Tibial nerve (tissue), 4 donors: Measurements from ENCODE around the gene CELA1. TPM values are rescaled to one million over a fixed set of nuclear protein-coding genes. Genes with fewer than 3 reads are reported as not detected.

Experiments used
- DNase-seq, 2 donors: peaks; one replicate each; pipeline ENCODE4 v3.0.0-alpha.2; 2019; ENCODE audit warnings: low spot score in 2 of 2
- H3K27ac ChIP-seq, 4 donors: fragments of 200-600 bp; sonication (generic) in 3 of 4; one replicate each; pipeline ENCODE4 v1.5.1; 2017 to 2019; ENCODE audit warnings: mild to moderate bottlenecking in 1 of 4
- H3K27me3 ChIP-seq, 2 donors: fragments of 200-600 bp; sonication (generic) in 1 of 2; one replicate each; pipeline versions ENCODE4 v1.5.1 to v1.6.0; 2017 to 2019
- H3K36me3 ChIP-seq, 3 donors: fragments of 200-600 bp; sonication (generic); one replicate each; pipeline ENCODE4 v1.5.1; 2018 to 2019
- H3K4me1 ChIP-seq, 4 donors: fragments of 200-600 bp; sonication (generic) in 3 of 4; one replicate each; pipeline ENCODE4 v1.5.1; 2017 to 2019
- H3K4me3 ChIP-seq, 4 donors: fragments of 200-600 bp; sonication (generic) in 3 of 4; one replicate each; pipeline ENCODE4 v1.5.1; 2017 to 2019; ENCODE audit warnings: mild to moderate bottlenecking in 1 of 4, moderate library complexity in 1 of 4
- H3K9me3 ChIP-seq, 4 donors: fragments of 200-600 bp; sonication (generic) in 3 of 4; one replicate each; pipeline ENCODE4 v1.5.1; 2017 to 2019
- EP300 ChIP-seq, 2 donors: sonication (generic); formaldehyde crosslinking; IDR thresholded peaks; one replicate each; pipeline ENCODE4 v1.6.1; 2017; ENCODE audit warnings: antibody characterized with exemption in 2 of 2, mild to moderate bottlenecking in 1 of 2
- POLR2A ChIP-seq, 2 donors: fragments of 450-650 bp; IDR thresholded peaks; one replicate each; pipeline ENCODE4 v1.6.1; 2017; ENCODE audit warnings: antibody characterized with exemption in 2 of 2, mild to moderate bottlenecking in 2 of 2, moderate library complexity in 2 of 2
- WGBS, 2 donors: methylation state at CpG; one replicate each; pipeline ENCODE4 v1.1.5; 2018; 5-methylcytosine and 5-hydroxymethylcytosine counted together
- total RNA-seq, 4 donors: library from RNA; depleted of rRNA; stranded (reverse); fragments of >200 nt; gene quantifications; one replicate each; pipeline ENCODE4 v1.1.0, GENCODE V29; 2016
- TF ChIP-seq, protein P1 (sequence below), 5 experiments: fragments of 200-600 bp in 3 of 5; fragments of 450-650 bp in 2 of 5; sonication (generic) in 3 of 5; IDR thresholded peaks; one replicate each; pipeline ENCODE4 v1.5.1; 2016 to 2019; ENCODE audit warnings: antibody characterized with exemption in 5 of 5, mild to moderate bottlenecking in 3 of 5, moderate library complexity in 2 of 5

Gene CELA1
- total RNA-seq, 4 donors from 2014 or later, result not detected

DNA sequence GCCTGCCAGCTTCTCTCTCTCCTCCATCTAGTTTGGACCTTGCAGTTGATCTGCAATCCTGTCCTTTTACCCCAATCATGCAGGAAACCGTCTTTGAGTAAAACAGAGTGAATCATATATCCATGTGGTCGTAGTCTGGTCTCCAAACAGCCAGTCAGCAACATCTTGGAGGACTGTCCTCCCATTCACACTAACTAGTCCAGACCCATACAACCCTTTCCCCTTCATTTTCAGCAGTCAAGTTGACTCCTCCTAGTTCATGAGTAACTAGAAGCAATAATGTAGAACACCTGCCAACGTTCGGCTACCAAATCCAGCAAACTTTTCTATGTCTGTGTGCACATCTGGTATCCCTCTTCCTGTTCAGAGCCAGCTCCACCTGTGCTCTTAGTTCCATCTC, 11.7 kb downstream of the CELA1 start:
- Histone ChIP-seq H3K36me3 (no peaks in the 10 kb centered on the region), H3K27me3 (no peaks in the 10 kb centered on the region), H3K27ac (no peak overlapping the region), H3K9me3 (no peaks in the 10 kb centered on the region), H3K4me3 (no peak overlapping the region), H3K4me1 (peaks cover 0 to 4% (median 0%) of the 10 kb centered on the region in 4 donors)
- WGBS, 2 donors, result 79 to 80% methylated on average over 4 of the region's 4 CpGs
- DNase-seq, result no peak
- TF ChIP-seq, protein P1, sequence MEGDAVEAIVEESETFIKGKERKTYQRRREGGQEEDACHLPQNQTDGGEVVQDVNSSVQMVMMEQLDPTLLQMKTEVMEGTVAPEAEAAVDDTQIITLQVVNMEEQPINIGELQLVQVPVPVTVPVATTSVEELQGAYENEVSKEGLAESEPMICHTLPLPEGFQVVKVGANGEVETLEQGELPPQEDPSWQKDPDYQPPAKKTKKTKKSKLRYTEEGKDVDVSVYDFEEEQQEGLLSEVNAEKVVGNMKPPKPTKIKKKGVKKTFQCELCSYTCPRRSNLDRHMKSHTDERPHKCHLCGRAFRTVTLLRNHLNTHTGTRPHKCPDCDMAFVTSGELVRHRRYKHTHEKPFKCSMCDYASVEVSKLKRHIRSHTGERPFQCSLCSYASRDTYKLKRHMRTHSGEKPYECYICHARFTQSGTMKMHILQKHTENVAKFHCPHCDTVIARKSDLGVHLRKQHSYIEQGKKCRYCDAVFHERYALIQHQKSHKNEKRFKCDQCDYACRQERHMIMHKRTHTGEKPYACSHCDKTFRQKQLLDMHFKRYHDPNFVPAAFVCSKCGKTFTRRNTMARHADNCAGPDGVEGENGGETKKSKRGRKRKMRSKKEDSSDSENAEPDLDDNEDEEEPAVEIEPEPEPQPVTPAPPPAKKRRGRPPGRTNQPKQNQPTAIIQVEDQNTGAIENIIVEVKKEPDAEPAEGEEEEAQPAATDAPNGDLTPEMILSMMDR (IDR thresholded peaks at IDR 0.05), result no peak
- TF ChIP-seq POLR2A (IDR thresholded peaks at IDR 0.05), result no peak
- TF ChIP-seq EP300 (IDR thresholded peaks at IDR 0.05), result no peak

DNA sequence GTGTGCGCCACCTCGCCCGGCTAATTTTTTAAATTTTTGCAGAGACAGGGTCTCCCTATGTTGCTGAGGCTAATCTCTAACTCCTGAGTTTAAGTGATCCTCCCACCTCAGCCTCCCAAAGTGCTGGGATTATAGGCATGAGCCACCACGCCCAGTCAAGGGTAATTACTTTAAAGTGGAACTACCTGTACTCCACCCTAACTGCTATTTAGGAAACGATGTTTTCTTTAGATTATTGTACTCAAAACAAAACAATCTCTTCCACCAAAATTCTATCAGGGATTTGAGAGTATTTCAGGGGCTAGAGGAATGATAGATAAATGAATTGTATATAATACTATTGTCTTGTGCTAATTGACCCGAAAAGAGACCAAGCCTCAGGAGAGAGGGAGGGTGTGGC, 12.9 kb downstream of the CELA1 start:
- Histone ChIP-seq H3K36me3 (no peaks in the 10 kb centered on the region), H3K4me1 (peaks cover 0 to 6% (median 0%) of the 10 kb centered on the region in 4 donors), H3K27me3 (no peaks in the 10 kb centered on the region), H3K27ac (no peak overlapping the region), H3K4me3 (no peak overlapping the region), H3K9me3 (no peaks in the 10 kb centered on the region)
- TF ChIP-seq EP300 (IDR thresholded peaks at IDR 0.05) (no peak), POLR2A (IDR thresholded peaks at IDR 0.05) (no peak)
- TF ChIP-seq, protein P1 (IDR thresholded peaks at IDR 0.05), result no peak
- DNase-seq, result no peak
- 72 to 74% methylated on average over 6 of the region's 6 CpGs for WGBS, 2 donors

DNA sequence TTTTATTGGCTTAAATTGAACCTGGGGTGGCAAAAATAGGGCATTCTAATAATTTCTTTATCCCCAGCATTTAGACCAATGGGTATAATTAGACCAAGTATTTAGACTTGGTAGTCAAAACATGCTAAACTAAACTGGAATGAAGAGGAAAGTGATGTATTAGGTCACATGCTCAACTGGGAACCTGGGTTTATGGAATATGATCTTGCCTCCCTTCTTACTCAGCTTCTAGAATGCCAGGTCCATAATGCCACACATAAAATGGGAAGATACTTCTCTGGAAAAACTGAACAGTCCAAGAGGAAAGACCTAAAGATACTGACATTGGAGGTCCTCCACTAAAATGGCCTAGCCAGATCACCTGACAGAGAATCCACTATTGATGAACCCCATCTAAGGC, 16.3 kb downstream of the CELA1 start:
- no peak overlapping the region for H3K4me3 ChIP-seq
- H3K27me3 ChIP-seq, result no peaks in the 10 kb centered on the region
- H3K36me3 ChIP-seq, result no peaks in the 10 kb centered on the region
- H3K4me1 ChIP-seq, result peaks cover 0 to 12% (median 9%) of the 10 kb centered on the region in 4 donors
- no peaks in the 10 kb centered on the region for H3K9me3 ChIP-seq
- TF ChIP-seq, protein P1 (IDR thresholded peaks at IDR 0.05), result no peak
- TF ChIP-seq EP300 (IDR thresholded peaks at IDR 0.05), result no peak
- TF ChIP-seq POLR2A (IDR thresholded peaks at IDR 0.05), result no peak
- no peak overlapping the region for H3K27ac ChIP-seq
- no peak for DNase-seq

DNA sequence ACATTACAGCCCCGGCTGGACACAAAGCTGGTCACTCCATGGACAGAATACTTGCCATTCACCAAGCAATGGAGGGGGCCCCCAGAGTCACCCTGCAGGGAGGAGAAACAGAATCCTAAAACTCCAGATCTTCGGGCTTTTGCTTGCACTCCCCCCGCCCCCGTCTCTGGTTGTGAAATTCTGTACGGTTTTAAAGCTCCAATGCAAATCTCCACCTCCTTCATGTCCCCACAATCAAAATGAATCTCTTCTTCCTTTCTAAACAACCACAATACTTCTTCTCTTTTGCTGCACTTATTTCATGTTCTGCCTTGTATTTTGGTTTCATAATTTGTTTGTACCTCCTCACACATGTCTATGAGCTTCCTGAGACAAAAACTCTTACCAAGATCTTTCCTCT, 16.7 kb downstream of the CELA1 start:
- Histone ChIP-seq H3K9me3 (no peaks in the 10 kb centered on the region), H3K36me3 (no peaks in the 10 kb centered on the region), H3K27me3 (no peaks in the 10 kb centered on the region), H3K4me3 (no peak overlapping the region), H3K27ac (no peak overlapping the region), H3K4me1 (peaks cover 0 to 12% (median 9%) of the 10 kb centered on the region in 4 donors)
- 60 to 66% methylated on average over 5 of the region's 5 CpGs for WGBS, 2 donors
- TF ChIP-seq EP300 (IDR thresholded peaks at IDR 0.05), result no peak
- no peak for TF ChIP-seq POLR2A (IDR thresholded peaks at IDR 0.05)
- TF ChIP-seq, protein P1 (IDR thresholded peaks at IDR 0.05), result no peak
- no peak for DNase-seq

DNA sequence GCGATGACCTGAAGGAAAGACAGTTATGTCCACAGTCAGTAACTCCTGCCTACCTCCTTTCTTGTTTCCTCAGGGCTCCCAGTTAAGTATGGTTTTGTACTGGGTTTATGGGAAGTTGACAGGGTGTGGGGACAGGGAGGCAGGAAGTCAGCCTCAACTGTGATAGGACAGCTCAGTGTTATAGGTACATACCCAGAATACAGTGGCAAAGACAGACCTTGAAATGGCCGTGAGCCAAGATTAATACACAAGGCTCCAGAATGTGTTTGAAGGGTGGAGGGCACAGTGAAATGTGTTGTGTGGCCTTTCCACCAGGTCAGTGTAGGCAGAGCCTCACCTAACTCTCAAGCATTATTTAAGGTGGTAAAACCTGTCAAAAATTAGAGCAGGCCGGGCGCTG, 17.9 kb downstream of the CELA1 start:
- TF ChIP-seq, protein P1 (IDR thresholded peaks at IDR 0.05), result no peak
- no peak for TF ChIP-seq EP300 (IDR thresholded peaks at IDR 0.05)
- TF ChIP-seq POLR2A (IDR thresholded peaks at IDR 0.05), result no peak
- Histone ChIP-seq H3K27me3 (no peaks in the 10 kb centered on the region), H3K4me1 (peaks cover 0 to 12% (median 9%) of the 10 kb centered on the region in 4 donors), H3K4me3 (no peak overlapping the region), H3K27ac (no peak overlapping the region), H3K9me3 (no peaks in the 10 kb centered on the region), H3K36me3 (no peaks in the 10 kb centered on the region)
- no peak for DNase-seq
- WGBS, 2 donors, result 91 to 96% methylated on average over 4 of the region's 4 CpGs
